Measurements from ENCODE around the gene TMOD4. TPM values are rescaled to one million over a fixed set of nuclear protein-coding genes. Genes with fewer than 3 reads are reported as not detected.
A peak's percentile ranks its signal among the peaks of the same experiment; 100 is the strongest.

TMOD4 gene
- total and polyA plus RNA-seq, 2 of the 13 experiments (the other 11 are each of a cell fraction or from before 2014, with no cell fraction given): 0.66 TPM; not detected in 1

DNA sequence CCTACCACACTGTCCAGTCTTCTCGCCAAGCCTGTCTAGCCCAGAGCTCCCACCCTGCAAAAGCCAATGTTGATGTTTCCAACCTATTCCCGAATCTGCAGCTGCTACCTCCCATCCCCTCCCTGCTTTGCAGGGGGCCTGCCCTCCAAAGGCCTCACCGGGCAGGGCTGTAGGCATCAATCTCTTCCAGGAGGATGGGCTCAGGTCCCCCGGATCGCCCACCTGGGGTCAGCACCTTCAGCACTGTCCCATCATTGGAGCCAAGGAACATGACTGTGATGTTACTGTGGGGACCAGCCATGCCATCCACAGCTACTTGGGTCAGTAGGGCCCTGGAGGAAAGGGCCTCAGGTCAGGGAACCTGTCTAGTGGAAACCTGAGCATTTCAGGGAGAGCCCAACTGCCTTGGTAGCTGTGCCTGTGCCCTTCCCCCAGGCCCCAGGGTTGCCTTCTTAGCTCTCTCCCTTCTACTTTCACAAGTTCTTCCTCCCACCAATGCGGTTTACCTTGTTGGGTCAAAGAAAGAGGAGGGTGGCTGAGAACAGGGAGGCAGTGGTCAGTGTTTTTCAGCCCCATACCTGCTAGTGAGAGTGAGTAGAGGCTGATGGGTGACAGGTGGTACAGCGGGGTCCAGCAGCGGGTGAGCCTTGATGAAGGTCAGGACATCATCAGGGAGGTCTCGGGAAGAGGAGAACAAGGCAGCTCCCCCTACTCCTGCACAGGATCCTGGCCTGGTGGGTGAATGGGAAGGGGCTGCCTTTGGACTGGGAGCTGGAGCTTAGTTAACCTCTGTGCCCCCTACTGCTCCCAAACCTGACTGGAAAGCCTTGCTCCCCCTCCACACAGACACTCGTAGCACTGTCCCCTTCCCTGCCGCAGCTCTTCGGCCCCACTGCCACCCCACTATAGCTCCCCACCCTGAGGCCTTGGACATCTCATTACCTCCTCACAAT is 40.1 kb downstream of the TMOD4 start:
- in situ Hi-C loops (cut with HindIII; ENCODE audit: extremely low pct_ligation_motif_present, low pct_unique_long_range_greater_than_20kb): no loop called here
- ATAC-seq (peak; percentile 41; the same call in 2 of the 3 replicates), FAIRE-seq (no peak), DNase-seq (ENCODE audit: low spot score) (no peak)
- H4K20me1 ChIP-seq (ENCODE audit: insufficient read depth, low read length): no peaks in the 10 kb centered on the region
- no peaks in the 10 kb centered on the region for H3K4me1 ChIP-seq (ENCODE audit: insufficient read depth, low read length)
- no peaks in the 10 kb centered on the region for H3K79me2 ChIP-seq (ENCODE audit: insufficient read depth, low read length)
- no peak overlapping the region for H3K4me3 ChIP-seq (replicated peaks in 1 of 3; ENCODE audit: insufficient read depth in 1 of 3, low read depth in 2 of 3, low read length in 3 of 3)
- no peaks in the 10 kb centered on the region for H3K36me3 ChIP-seq (replicated peaks in 1 of 2; ENCODE audit: control insufficient read depth in 1 of 2, insufficient read depth in 2 of 2, low read length in 2 of 2)
- WGBS (ENCODE audit: low lambda C conversion rate): 86% methylated on average over 8 of the region's 12 CpGs
- no TSS peak for BruUV-seq (replicated peaks)
- TF ChIP-seq RARA (CRISPR knock-in tag; IDR thresholded peaks at IDR 0.05) (no peak), PHF8 (CRISPR knock-in tag; IDR thresholded peaks at IDR 0.05) (no peak), ZNF3 (CRISPR knock-in tag; IDR thresholded peaks at IDR 0.05) (no peak), PAWR (CRISPR knock-in tag; IDR thresholded peaks at IDR 0.05; ENCODE audit: borderline replicate concordance) (no peak)
- TF ChIP-seq, protein P1, sequence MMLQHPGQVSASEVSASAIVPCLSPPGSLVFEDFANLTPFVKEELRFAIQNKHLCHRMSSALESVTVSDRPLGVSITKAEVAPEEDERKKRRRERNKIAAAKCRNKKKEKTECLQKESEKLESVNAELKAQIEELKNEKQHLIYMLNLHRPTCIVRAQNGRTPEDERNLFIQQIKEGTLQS (CRISPR knock-in tag; IDR thresholded peaks at IDR 0.05): no peak
- TF ChIP-seq, protein P2, sequence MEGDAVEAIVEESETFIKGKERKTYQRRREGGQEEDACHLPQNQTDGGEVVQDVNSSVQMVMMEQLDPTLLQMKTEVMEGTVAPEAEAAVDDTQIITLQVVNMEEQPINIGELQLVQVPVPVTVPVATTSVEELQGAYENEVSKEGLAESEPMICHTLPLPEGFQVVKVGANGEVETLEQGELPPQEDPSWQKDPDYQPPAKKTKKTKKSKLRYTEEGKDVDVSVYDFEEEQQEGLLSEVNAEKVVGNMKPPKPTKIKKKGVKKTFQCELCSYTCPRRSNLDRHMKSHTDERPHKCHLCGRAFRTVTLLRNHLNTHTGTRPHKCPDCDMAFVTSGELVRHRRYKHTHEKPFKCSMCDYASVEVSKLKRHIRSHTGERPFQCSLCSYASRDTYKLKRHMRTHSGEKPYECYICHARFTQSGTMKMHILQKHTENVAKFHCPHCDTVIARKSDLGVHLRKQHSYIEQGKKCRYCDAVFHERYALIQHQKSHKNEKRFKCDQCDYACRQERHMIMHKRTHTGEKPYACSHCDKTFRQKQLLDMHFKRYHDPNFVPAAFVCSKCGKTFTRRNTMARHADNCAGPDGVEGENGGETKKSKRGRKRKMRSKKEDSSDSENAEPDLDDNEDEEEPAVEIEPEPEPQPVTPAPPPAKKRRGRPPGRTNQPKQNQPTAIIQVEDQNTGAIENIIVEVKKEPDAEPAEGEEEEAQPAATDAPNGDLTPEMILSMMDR (CRISPR knock-in tag; IDR thresholded peaks at IDR 0.05): peak; percentile 28
- no peak overlapping the region for H3K4me2 ChIP-seq (ENCODE audit: low read depth, low read length)
- ChIA-PET POLR2A (interaction anchor here (0.6 kb wide), 1 partner anchor 37 kb away, joined by 3 read pairs; no protein-coding TSS in a partner anchor), CTCF (ENCODE audit: low intra/inter-chr PET ratio, low total read pairs) (no interaction called here)
- H3K27ac ChIP-seq (ENCODE audit: extremely low read length, insufficient read depth, low read length): no peak overlapping the region
- no peak overlapping the region for H3K9ac ChIP-seq (ENCODE audit: insufficient read depth, low read depth, low read length)
- no peaks in the 10 kb centered on the region for H3K27me3 ChIP-seq (ENCODE audit: control insufficient read depth in 1 of 2, insufficient read depth in 2 of 2, low read length in 2 of 2)
- no peak overlapping the region for H2AFZ ChIP-seq (ENCODE audit: low read length)
- no peaks in the 10 kb centered on the region for H3K9me3 ChIP-seq (ENCODE audit: low read length)
- intact Hi-C loops (cut with micrococcal nuclease; ENCODE audit: unreplicated experiment): no loop called here

All from HepG2 (cell line).